GM12878 (cell line): ENCODE results near the gene EFCAB13.

ENCODE experiments used
- BCL11A ChIP-seq: IDR thresholded peaks from 2 replicates; pipeline ENCODE4 v1.6.1; 2011; ENCODE audit warnings: low read depth, low read length
- CTCF ChIP-seq, 3 experiments: IDR thresholded peaks in 2 of 3; conservative IDR thresholded peaks in 1 of 3; 2 replicates each; pipeline ENCODE4 v1.5.1; 2011; ENCODE audit warnings: low read depth in 3 of 3, low read length in 3 of 3, mild to moderate bottlenecking in 3 of 3, control low read depth in 2 of 3, moderate library complexity in 2 of 3, inconsistent platforms in 1 of 3, mixed read lengths in 1 of 3; ENCODE audit not compliant: control insufficient read depth in 2 of 3, insufficient read depth in 1 of 3; ENCODE audit errors: extremely low read depth in 1 of 3
- FOXK2 ChIP-seq: fragments of 450-650 bp; IDR thresholded peaks from 2 replicates; pipeline ENCODE4 v1.6.1; 2017; ENCODE audit warnings: mild to moderate bottlenecking, moderate library complexity
- POLR2A ChIP-seq: IDR thresholded peaks from 2 replicates; pipeline ENCODE4 v1.6.1; 2011; ENCODE audit warnings: low read depth, mild to moderate bottlenecking, low read length
- SREBF2 ChIP-seq: IDR thresholded peaks from 2 replicates; pipeline ENCODE4 v1.6.1; 2012; ENCODE audit warnings: mild to moderate bottlenecking, low read length
- SRF ChIP-seq, 2 experiments: IDR thresholded peaks; 2 replicates each; pipeline ENCODE4 v1.6.1; 2011; ENCODE audit warnings: low read depth in 2 of 2, low read length in 2 of 2, mild to moderate bottlenecking in 1 of 2, moderate library complexity in 1 of 2
- ZBTB33 ChIP-seq: fragments of 450-650 bp; IDR thresholded peaks from 2 replicates; pipeline ENCODE4 v1.6.1; 2017; ENCODE audit warnings: mild to moderate bottlenecking

GRCh38 chr17:47278561-47278960, 45.2 kb upstream of the EFCAB13 start:
- no peak for TF ChIP-seq BCL11A
- no peak for TF ChIP-seq SRF (IDR thresholded peaks at IDR 0.05; ENCODE audit: low read depth in 2 of 2, low read length in 2 of 2)
- no peak for TF ChIP-seq SREBF2
- TF ChIP-seq CTCF (IDR thresholded peaks at IDR 0.05 in 2 of 3, conservative IDR thresholded peaks at IDR 0.05 in 1 of 3; ENCODE audit: control insufficient read depth in 2 of 3, extremely low read depth in 1 of 3, insufficient read depth in 1 of 3, low read depth in 3 of 3, low read length in 3 of 3), result no peak
- no peak for TF ChIP-seq POLR2A
- no peak for TF ChIP-seq FOXK2
- TF ChIP-seq ZBTB33, result no peak
